Activated CD4-positive, alpha-beta T cell treated with anti-CD3 and anti-CD28 coated beads, Interleukin-2, amount 50 U/mL, for 48 hours (primary cell): ENCODE data around the gene TRAPPC11.

Experiments used
- DNase-seq, 2 experiments: peaks; one replicate each; pipeline ENCODE4 v3.0.0-alpha.2; 2020

The TRAPPC11 gene

GRCh38 chr4:183760326-183760725 is 101.2 kb downstream of the TRAPPC11 start:
- DNase-seq, result no peak
